ENCODE results near the gene PRKCQ.
A peak's percentile ranks its signal among the peaks of the same experiment; 100 is the strongest.
"Not testable (repeated sequence)": the region's sequence is repeated elsewhere in the genome, so short reads cannot be mapped to it uniquely, and the experiment has no call there.

The PRKCQ gene

GRCh38 chr10:6445671-6446316 lies 134.3 kb downstream of the PRKCQ start:
- Histone ChIP-seq H3K79me2 (ENCODE audit: insufficient read depth, low read length) (no peaks in the 10 kb centered on the region), H3K4me2 (ENCODE audit: low read length) (no peak overlapping the region), H3K36me3 (ENCODE audit: insufficient read depth, low read length) (no peaks in the 10 kb centered on the region), H4K20me1 (ENCODE audit: insufficient read depth, low read length) (no peaks in the 10 kb centered on the region), H3K4me3 (ENCODE audit: low read depth, low read length, poor library complexity, severe bottlenecking) (no peak overlapping the region), H2AFZ (ENCODE audit: low read length) (no peak overlapping the region), H3K9me3 (ENCODE audit: low read length) (no peaks in the 10 kb centered on the region), H3K4me1 (ENCODE audit: insufficient read depth, low read length, severe bottlenecking) (no peaks in the 10 kb centered on the region), H3K27ac (ENCODE audit: low read depth, low read length, poor library complexity, severe bottlenecking) (no peak overlapping the region), H3K9me2 (ENCODE audit: low read depth, low read length) (no peaks in the 10 kb centered on the region), H3K9ac (ENCODE audit: low read length) (no peak overlapping the region), H3K27me3 (ENCODE audit: insufficient read depth, low read length) (no peaks in the 10 kb centered on the region), H3F3A (ENCODE audit: insufficient read depth, low read length) (no peaks in the 10 kb centered on the region)
- TF ChIP-seq EZH2 (IDR thresholded peaks at IDR 0.05; ENCODE audit: borderline replicate concordance, low read length): no peak
- peak; percentile 75 for TF ChIP-seq CTCF (IDR thresholded peaks at IDR 0.05; ENCODE audit: low read length)

- not testable (repeated sequence) for H3K4me3 ChIP-seq (ENCODE audit: low read depth, low read length, poor library complexity, severe bottlenecking); H3K4me1 ChIP-seq (ENCODE audit: insufficient read depth, low read length, severe bottlenecking); H3K27ac ChIP-seq (ENCODE audit: low read depth, low read length, poor library complexity, severe bottlenecking); H2AFZ ChIP-seq (ENCODE audit: low read length); H3K4me2 ChIP-seq (ENCODE audit: low read length); H3K9me2 ChIP-seq (ENCODE audit: low read depth, low read length); H3K79me2 ChIP-seq (ENCODE audit: insufficient read depth, low read length); H3K9ac ChIP-seq (ENCODE audit: low read length); H4K20me1 ChIP-seq (ENCODE audit: insufficient read depth, low read length); H3K36me3 ChIP-seq (ENCODE audit: insufficient read depth, low read length); H3F3A ChIP-seq (ENCODE audit: insufficient read depth, low read length); H3K27me3 ChIP-seq (ENCODE audit: insufficient read depth, low read length); H3K9me3 ChIP-seq (ENCODE audit: low read length)
Measured at GRCh38 chr10:6439875-6440274, 140.2 kb downstream of the PRKCQ start.

GRCh38 chr10:6431861-6432260 lies 148.2 kb downstream of the PRKCQ start:
- TF ChIP-seq CTCF (IDR thresholded peaks at IDR 0.05; ENCODE audit: low read length) (no peak), EZH2 (IDR thresholded peaks at IDR 0.05; ENCODE audit: borderline replicate concordance, low read length) (no peak)
- Histone ChIP-seq H3K79me2 (ENCODE audit: insufficient read depth, low read length) (no peaks in the 10 kb centered on the region), H3K9me3 (ENCODE audit: low read length) (no peaks in the 10 kb centered on the region), H3K4me1 (ENCODE audit: insufficient read depth, low read length, severe bottlenecking) (no peaks in the 10 kb centered on the region), H3K9me2 (ENCODE audit: low read depth, low read length) (no peaks in the 10 kb centered on the region), H3K9ac (ENCODE audit: low read length) (no peak overlapping the region), H3K4me3 (ENCODE audit: low read depth, low read length, poor library complexity, severe bottlenecking) (no peak overlapping the region), H2AFZ (ENCODE audit: low read length) (no peak overlapping the region), H4K20me1 (ENCODE audit: insufficient read depth, low read length) (no peaks in the 10 kb centered on the region), H3K27ac (ENCODE audit: low read depth, low read length, poor library complexity, severe bottlenecking) (no peak overlapping the region), H3K36me3 (ENCODE audit: insufficient read depth, low read length) (no peaks in the 10 kb centered on the region), H3K27me3 (ENCODE audit: insufficient read depth, low read length) (peaks cover 7% of the 10 kb centered on the region; the same call in 1 of the 2 replicates), H3K4me2 (ENCODE audit: low read length) (no peak overlapping the region), H3F3A (ENCODE audit: insufficient read depth, low read length) (no peaks in the 10 kb centered on the region)

- H3K9me2 ChIP-seq (ENCODE audit: low read depth, low read length): no peaks in the 10 kb centered on the region
- H3K9ac ChIP-seq (ENCODE audit: low read length): no peak overlapping the region
- no peaks in the 10 kb centered on the region for H3K36me3 ChIP-seq (ENCODE audit: insufficient read depth, low read length)
- H3K9me3 ChIP-seq (ENCODE audit: low read length): no peaks in the 10 kb centered on the region
- no peaks in the 10 kb centered on the region for H3F3A ChIP-seq (ENCODE audit: insufficient read depth, low read length)
- no peak for TF ChIP-seq EZH2 (IDR thresholded peaks at IDR 0.05; ENCODE audit: borderline replicate concordance, low read length)
- TF ChIP-seq CTCF (IDR thresholded peaks at IDR 0.05; ENCODE audit: low read length): no peak
- no peak overlapping the region for H2AFZ ChIP-seq (ENCODE audit: low read length)
- no peak overlapping the region for H3K4me3 ChIP-seq (ENCODE audit: low read depth, low read length, poor library complexity, severe bottlenecking)
- H3K4me2 ChIP-seq (ENCODE audit: low read length): no peak overlapping the region
- H3K27me3 ChIP-seq (ENCODE audit: insufficient read depth, low read length): peaks cover 7% of the 10 kb centered on the region; the same call in 1 of the 2 replicates
- no peaks in the 10 kb centered on the region for H3K4me1 ChIP-seq (ENCODE audit: insufficient read depth, low read length, severe bottlenecking)
- H3K27ac ChIP-seq (ENCODE audit: low read depth, low read length, poor library complexity, severe bottlenecking): no peak overlapping the region
- H3K79me2 ChIP-seq (ENCODE audit: insufficient read depth, low read length): no peaks in the 10 kb centered on the region
- no peaks in the 10 kb centered on the region for H4K20me1 ChIP-seq (ENCODE audit: insufficient read depth, low read length)
Measured at GRCh38 chr10:6431186-6431585, 148.9 kb downstream of the PRKCQ start.
